Measurements from ENCODE around the gene WDR27.

- TF ChIP-seq CTCF (IDR thresholded peaks at IDR 0.05): no peak
- TF ChIP-seq POLR2A (IDR thresholded peaks at IDR 0.05): no peak
These were observed 246.4 kb downstream of the WDR27 start for GRCh38 chr6:169455470-169455869.

Measured in heart left ventricle (tissue), 13 donors.